H1 (cell line): ENCODE data around the gene SESN3. TPM values are rescaled to one million over a fixed set of nuclear protein-coding genes. Genes with fewer than 3 reads are reported as not detected.

Source experiments
- RBBP5 ChIP-seq: IDR thresholded peaks from 2 replicates; pipeline ENCODE4 v1.7.1; 2012; ENCODE audit warnings: low read depth, mild to moderate bottlenecking, inconsistent platforms, low read length, moderate library complexity, borderline replicate concordance
- polyA plus RNA-seq, 7 experiments: library from polyadenylated mRNA; depleted of rRNA in 3 of 7; stranded (reverse) in 5 of 7; unstranded in 2 of 7; fragments of >200 nt in 5 of 7; fragments of 200-250 nt in 2 of 7; gene quantifications; 1 replicate in 5 of 7; 2 replicates in 1 of 7; 4 replicates in 1 of 7; pipeline versions ENCODE4 v1.2.1 to v1.2.3, GENCODE V29; 2011 to 2013; ENCODE audit warnings: missing spikeins in 2 of 7, mixed read lengths in 2 of 7
- total RNA-seq: library from RNA; stranded (reverse); fragmentation: NEBNext Ultra II Directional; extraction: Animal tissue kit (Norgen Biotek cat#: 25700); gene quantifications from 2 replicates; pipeline ENCODE4 v1.2.1, GENCODE V29; 2021

The SESN3 gene
- total and polyA plus RNA-seq, 2 of the 8 experiments (the other 6 are each of a cell fraction or from before 2014, with no cell fraction given) = 10.2 to 31.1 TPM

- no peak for TF ChIP-seq RBBP5
Measured at GRCh38 chr11:95115597-95115996, 115.4 kb downstream of the SESN3 start (continued).

Other genes starting within 250 kb of the SESN3 start
- not detected in 2 replicates for gene KDM4E, start 205.9 kb downstream of the SESN3 start, total RNA-seq
- gene KDM4E, start 205.9 kb downstream of the SESN3 start, polyA plus RNA-seq (2011; rRNA removed) = not detected in 2 replicates
- gene KDM4F, start 181.8 kb downstream of the SESN3 start, total RNA-seq = not detected in 2 replicates
- not detected in 2 replicates for gene KDM4F, start 181.8 kb downstream of the SESN3 start, polyA plus RNA-seq (2011; rRNA removed)
- 18.5 TPM in 2 replicates for gene SRSF8, start 164.3 kb downstream of the SESN3 start, total RNA-seq
- 11.4 and 13.2 TPM in 2 replicates for gene SRSF8, start 164.3 kb downstream of the SESN3 start, polyA plus RNA-seq (2011; rRNA removed)
- 2.2 and 2.5 TPM in 2 replicates for gene ENDOD1, start 141.4 kb downstream of the SESN3 start, total RNA-seq
- gene ENDOD1, start 141.4 kb downstream of the SESN3 start, polyA plus RNA-seq (2011; rRNA removed) = 1.1 and 1.2 TPM in 2 replicates